DMS153 treated with DMSO at 0.1 percent for 48 hours (cell line): Measurements from ENCODE around the gene LIPC.

Experiments used
- DNase-seq: peaks from one replicate; lab custom pipeline; 2025; ENCODE audit not compliant: unreplicated experiment; lab: John Stamatoyannopoulos, UW

The LIPC gene

DNA sequence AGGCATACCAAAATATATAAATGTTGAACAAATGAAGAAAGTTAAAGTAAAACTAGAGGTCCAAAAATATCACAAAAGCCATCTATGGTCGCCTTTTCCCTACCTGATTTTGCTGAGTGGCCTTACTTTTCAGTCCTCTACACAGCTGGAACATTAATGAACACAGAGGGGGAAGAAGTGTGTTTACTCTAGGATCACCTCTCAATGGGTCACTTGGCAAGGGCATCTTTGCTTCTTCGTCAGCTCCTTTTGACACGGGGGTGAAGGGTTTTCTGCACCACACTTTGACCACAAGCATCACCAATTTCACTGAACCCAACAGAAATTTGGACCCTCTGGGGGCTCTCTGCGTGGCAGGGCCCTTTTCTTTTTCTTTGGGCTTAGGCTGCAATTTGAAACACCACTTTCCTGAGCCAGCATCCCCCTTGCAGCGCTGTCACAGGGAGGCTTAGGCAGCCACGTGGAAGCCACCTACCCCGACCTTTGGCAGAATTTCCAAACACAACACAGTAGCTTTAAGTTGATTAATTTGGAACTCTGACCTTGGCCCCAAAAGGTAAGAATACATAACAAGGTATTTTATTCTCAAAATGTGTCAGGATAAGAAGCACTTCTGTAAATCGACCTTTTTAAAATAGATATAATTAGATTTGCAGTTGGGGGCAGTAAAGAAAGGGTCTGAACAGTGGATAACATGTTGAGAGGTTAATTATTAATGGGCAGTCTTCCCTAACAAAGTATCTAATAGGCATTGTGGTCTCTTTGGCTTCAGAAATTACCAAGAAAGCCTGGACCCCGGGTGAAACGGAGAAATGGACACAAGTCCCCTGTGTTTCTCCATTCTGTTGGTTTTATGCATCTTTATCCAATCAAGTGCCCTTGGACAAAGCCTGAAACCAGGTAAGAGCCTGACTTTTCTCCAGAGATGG is at the start of gene LIPC:
Gene LIPC, plus strand, starts transcription at position 771 of the 929 bp plus-strand sequence. Its CDS starts 42 bp downstream, at position 813.
- no peak for DNase-seq

DNA sequence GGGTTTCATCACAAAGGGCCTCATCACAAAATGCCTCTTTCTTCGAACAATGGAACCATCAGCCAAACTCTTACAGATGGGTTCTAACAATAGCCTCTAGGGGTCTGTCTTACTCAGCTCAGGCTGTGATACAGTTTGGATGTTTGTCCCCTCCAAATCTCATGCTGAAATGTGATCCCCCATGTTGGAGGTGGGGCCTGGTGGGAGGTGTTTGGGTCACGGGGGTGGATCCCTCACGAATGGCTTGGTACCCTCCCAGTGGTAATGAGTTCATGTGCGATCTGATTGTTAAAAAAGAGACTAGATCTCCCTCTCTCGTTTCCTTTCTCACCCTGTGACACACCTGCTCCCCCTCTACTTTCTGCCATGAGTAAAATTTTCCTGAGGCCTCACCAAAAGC is 47.9 kb upstream of the LIPC start:
- no peak for DNase-seq

DNA sequence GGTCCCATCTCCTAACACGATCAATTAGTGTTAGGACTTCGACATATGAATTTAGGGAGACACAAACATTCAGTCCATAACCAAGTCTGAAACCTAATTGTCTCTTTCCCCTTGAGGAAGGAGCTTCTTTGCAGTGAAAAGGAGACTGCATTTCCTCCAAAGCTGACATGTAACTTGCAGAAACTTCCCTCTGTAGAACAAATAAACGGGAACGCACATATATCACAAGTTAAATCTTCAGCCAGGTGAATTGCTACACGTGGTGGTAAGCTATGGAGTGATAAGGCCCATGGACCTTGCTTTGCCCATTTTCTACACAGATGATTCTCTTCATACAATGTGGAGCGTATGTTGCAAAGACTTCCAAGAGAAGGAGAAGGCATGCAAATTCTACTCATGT is 47.1 kb upstream of the LIPC start:
- DNase-seq, result no peak

DNA sequence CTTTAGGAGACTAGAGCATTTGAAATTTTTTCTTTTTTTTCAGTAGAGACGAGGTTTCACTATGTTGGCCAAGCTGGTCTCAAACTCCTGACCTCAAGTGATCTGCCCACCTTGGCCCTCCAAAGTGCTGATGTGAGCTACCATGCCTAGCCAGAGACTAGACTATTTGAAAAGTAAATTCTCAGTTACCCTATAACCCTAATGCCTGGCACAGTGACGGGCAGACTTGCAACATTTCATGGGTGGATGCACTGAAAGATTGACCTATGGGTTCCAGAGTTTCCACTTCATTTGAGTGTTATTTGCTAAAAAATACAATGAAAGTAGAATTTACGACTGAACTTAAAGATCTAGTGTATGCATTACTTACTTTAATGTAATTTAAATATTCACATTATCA is 45.7 kb upstream of the LIPC start:
- no peak for DNase-seq

DNA sequence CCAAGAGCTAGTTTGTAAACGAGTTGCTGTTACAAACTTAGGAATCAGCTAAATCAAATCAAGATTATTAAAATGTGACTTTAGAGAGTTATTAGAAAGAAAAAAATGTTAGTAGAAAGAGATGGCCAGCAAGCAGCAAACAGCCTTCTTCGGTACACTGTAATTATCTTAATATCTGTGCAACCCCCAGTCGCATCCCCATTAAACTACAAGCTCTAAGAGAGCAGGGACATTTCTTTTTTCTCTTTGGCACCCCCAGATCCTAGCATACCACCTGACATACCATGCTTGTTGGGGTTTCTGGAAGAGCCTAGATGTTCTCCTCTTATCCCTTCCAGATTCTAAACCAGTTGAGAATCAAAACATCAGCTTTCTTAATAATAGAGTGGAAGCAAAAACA is 45.1 kb upstream of the LIPC start:
- DNase-seq, result no peak

DNA sequence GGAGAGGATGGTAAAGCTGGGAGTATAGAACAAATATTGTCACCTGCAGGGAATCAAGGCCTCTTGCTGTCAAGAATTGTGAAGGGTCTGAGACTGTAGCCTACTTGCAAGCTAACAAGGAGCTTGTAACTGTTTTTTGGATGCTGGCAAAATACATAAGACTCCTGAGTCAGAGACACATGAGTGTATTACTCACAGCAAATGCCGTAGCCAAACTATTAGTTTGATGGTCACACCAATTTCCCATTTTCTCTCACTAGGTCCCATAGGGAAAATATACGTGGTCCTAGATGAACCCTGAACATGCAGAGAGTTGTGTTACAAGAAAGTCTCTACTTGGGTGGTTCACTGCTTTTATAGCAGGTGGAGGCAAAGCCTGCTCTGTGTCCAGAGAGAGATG is 44.7 kb upstream of the LIPC start:
- no peak for DNase-seq

DNA sequence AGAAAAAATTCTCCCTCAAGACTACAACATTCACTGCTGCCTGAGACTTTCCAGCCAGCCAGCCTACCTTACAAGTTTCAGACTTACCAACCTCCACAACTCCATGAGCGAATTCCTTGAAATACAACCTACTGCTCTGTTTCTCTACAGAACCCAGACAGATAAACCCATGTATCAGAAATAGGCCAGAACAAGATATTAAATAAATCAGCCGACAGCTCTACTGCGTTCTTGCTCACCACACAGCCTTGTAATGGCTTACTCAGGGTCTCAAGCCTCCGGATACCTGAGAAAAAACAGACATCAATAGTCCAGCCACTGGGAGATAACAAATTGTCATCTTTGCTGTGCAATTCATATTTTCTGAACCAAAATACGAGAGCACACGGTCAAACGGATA is 43.6 kb upstream of the LIPC start:
- DNase-seq, result no peak

DNA sequence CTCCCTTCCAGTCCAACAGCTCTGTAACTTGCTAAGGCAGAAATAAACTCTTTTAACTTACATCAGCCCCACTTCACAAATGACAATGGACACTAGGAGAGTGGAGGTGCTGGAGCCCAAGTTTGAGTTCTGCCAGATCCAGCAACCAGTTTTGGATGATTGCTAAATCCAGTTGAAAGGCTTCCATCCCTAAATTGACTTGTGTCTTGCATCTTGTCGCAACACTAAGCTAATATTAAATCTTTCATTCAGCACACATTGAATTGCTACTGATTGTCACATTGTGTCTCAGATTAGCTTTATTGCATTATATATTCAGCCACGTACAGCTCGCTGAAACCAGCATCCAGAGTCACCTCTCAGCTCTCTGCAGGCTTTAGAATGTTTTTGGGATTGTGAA is 41.7 kb upstream of the LIPC start:
- no peak for DNase-seq

DNA sequence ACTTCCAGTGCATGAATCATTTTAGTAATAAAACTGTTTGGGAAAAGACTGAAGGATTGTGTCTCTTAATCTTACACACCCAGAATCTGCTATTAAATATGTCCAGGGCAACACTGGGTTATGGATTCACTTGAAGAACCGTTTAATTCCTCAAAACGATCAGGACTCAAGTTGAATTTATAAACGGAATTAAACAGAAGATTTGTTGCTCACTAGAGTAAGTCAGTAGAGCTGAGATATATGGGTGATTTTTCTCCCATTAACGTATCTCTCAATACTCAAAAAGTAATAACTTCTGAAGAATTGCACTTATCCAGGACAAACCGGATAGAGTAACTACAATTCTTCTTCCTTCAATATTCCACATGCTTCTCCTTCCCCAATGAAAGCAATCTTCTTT is 41.1 kb upstream of the LIPC start:
- no peak for DNase-seq

DNA sequence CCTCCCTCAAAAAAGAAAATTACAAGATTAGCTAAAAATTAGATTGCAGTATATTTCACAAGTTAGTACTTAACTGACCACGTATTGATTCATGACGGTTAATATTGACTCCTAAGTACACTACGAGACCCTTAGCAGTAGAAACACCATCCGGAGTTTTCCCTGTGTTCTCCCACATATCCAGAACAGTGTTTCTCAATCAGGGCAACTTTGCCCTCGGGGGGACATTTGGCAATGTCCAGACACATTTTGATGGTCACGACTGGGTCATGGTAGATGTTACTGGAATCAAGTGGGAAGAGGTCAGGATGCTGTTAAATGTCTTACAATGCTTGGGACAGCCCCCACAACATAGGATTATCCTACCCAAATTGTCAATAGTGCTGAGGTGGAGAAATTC is 40.7 kb upstream of the LIPC start:
- no peak for DNase-seq

DNA sequence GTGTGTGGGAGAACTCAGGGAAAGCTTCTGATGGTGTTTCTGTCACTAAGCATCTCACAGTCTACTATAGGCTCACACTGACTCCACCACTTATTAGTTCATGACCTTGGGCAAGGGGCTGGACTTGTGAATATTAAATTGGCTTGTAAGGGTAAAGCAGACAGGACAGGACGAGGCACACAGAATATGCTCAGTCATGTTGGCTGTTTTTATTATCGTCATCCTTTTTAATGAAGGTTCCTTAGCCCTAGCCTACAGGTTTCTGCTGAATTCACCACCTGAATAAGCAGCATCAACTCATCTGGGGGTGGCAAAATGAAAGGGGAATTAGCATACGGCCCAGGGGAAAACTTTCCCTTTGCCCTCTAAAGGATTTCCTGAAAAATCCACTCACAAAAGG is 39.6 kb upstream of the LIPC start:
- DNase-seq, result no peak

DNA sequence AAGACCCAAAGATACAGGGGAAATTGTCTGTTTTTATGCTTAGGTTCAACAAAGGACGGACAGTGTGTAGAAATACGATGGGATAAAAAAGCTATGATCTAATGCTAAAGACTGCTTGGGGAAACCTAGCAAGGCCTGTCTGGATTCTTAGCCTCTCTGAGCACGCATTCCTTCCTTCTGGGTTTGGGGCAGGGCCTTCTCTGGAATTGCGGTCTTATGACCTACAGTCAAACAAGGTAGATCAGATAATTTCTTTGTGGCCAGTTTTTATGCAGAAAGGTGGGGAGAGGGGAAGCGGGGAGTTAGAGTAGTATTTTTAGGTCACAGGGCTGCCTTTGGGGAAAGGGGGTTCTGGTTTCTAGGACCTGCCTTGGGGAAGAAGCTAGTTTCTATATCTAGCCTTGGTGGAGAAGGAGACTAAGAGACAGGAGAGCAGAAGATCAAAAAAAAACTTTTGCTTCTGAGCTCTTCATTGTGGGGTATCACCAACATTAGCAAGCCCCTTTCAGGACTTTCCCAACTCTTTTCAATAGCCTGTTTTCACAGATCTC is 39.1 kb upstream of the LIPC start:
- no peak for DNase-seq

DNA sequence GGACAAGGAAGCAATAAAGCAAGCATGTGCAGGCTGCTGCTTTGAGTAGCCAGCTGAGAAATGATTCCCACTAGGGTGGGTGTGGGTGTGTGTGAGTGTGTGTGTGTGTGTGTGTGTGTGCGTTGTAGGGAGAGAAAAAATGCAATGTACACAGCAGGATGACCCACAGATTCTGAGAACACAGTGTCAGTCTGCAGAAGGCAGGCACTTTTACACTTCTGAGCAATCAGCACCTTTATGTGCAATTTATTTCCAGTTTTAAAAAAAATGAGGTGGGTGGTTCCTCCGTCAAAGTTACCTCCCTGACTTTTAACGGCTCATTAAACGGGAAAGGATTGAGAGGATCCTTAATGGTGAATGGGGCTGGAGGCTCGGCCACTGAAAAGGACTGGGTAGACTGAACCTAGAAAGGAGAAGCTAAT is 38.5 kb upstream of the LIPC start:
- no peak for DNase-seq

DNA sequence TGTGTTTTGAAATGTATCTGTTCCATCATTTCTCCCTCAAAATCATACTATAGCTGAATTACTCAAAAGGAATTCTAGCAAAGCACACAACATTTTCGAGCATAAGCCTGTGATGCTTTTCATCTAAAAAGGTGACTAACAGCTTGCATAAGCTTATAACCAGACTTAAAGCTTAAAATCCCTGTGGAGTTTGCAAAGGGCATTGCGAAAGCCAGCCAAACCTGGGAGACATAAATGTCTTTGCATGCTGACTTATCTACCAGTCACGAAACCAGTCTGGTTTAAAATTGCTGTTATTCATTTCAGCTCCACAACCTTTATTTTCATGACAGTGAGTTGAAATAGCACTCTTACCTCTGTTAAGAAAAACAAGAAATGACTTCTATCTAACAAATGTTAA is 35.6 kb upstream of the LIPC start:
- DNase-seq, result no peak

DNA sequence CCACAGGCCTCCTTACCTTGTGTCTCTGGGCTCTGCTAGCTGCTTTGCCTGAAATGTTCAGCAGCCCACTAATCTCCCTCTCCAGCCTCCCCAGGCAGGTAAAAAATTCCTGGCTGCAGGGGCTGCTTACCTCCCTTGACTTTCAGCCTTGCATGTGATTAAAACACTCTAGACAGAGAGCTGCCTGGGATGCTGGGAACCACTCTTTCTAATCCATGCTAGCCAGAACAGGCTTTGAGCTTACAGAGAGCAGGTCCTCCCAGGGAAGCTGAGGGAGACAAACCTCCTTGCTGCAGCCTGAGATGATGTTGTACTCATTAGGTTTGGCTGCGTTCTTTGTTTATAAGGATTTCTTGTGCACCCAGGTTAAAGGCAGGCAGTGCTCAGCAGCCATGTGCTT is 33.7 kb upstream of the LIPC start:
- DNase-seq, result no peak

DNA sequence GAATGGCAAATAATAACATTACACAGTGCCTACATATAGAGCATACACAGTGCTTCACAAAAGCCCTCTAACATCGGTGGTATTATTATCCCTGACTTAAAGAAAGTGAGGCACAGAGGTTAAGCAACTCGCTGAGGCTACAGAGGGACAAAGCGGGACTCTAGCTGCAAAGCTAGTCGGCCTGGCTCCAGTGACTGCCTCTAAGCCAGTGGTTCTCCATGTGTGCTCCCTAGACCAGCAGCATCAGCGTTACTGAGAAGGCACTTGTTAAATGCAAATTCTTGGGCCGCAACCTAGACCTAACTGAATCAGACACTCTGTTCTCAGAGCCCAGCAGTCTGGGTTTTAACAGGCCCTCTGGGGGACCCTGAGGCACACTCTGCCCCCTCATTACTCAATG is 33.1 kb upstream of the LIPC start:
- DNase-seq, result no peak

DNA sequence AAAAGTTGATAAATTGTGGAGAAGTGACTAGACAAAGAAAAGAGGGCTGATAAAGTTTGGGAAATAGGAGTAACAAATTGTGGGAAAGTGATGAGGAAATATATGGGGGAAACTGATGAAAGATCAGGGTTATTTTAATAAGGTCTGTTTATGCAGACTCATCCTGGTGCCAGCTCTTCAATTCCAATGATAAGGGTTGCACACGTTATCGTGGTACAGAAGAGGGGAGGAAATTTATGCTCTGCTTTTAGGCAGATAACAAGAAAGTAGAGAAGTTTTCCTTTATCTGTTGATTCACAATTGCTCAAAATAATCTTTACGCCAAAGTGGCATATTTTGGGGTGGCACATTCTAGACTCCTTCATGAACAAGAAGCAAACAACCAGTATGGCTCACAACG is 32.1 kb upstream of the LIPC start:
- no peak for DNase-seq

DNA sequence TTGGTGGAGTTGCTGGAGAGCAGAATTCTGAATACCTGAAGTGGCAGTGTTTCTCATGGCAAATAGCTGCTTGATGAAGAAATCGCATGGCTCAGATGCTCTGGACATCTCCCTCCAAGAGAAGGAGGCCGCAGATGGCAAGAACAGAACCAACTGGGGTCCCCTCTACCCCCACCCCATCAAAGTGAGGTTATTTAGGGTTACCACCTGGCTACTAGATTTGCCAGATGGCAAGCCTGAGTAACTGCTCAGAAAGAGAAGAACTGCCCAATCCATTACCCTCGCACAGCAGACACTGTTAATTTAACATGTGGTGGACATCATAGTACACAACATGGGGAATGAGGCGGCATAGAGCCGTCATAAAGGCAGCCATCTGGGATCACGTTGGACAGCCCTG is 30.5 kb upstream of the LIPC start:
- DNase-seq, result no peak

DNA sequence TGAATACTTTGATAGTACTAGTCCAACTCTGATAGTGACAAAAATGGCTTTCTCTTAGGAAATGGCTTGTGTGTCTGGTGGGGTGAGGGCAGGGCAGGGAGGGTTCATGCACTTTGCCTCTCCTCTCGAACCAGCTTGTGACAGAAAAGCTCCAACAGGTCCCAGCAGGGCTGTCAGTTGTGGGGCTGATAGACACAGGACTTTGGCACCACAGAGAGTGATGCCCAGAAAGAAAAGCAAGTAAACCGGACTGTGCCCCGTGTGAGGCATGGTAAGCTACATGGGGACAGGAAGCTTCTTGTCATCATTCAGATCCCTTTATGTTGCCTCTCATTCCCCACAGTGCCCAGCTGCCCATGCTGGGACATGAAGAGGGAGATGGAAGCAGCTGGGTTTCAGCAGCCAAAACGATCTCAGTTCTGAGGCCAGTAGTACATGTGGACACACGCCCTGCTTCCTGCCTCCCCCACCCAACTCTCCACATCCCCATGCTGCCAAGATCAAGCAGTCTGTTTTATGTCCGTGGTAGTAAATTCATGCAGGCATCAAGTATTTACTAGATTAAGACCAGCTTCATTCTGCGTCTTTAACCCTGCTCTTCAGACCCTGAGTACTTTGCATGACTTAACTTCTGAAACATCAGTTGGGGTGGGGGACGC is 29.7 kb upstream of the LIPC start:
- no peak for DNase-seq

DNA sequence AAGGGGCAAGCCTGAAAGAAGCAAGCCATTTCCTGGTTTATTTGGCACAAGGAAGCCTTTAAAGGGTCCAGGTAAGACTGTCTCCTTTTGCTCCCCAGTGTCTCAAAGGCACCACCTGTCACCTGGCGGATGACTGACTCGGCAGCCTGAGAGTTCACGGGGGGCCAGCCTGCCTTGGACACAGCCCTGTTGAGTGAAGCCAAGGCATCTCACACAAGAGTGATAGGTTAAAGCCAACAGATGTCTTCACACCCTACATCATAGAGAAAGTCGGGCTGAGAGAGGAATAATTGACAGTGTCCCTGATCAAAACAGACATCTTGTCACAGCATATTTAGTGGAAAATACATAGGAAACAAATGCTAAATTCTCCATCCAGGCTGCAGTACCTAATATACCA is 28.2 kb upstream of the LIPC start:
- DNase-seq, result no peak

DNA sequence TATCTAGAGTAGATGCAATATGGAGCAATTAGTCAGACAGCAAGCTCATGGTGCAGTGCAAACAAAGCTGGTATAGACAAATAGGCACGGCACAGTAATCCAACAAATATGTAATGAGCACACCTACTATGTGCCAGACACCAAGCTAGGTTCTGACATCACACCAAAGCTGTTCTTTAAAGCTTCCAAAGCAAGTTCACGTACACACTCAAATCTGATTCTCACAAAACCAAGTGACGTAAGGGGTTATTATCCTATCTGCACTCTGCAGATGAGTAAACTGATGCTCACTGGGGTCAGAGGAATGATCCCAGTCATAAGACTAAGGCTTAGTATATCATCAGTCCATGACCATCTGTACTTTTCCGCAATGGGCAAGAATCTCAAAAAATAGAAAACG is 27.8 kb upstream of the LIPC start:
- DNase-seq, result no peak

DNA sequence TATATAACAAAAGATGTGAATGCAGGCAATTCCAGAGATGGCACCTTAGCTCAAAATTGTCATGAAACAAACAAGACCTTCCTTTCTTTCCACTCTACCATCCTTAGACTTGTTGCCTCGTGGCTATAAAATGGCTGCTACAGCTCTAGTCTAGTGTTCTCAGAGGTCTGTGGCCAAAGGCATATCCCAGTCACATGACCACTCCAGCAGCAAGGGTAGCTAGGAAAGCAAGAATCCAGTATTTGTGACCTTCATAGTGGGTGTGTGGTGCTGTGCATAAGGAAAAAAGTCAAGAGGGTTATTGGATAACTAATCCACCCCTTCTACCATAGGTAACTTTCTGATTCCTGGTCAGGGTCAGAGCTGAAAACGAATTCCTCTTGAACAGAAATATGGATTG is 27.1 kb upstream of the LIPC start:
- no peak for DNase-seq
